ENCODE data around the gene WNT9A.

Gene WNT9A

GRCh38 chr1:227954163-227954850 lies 6.6 kb upstream of the WNT9A start:
- DNase-seq = no peak

DNA sequence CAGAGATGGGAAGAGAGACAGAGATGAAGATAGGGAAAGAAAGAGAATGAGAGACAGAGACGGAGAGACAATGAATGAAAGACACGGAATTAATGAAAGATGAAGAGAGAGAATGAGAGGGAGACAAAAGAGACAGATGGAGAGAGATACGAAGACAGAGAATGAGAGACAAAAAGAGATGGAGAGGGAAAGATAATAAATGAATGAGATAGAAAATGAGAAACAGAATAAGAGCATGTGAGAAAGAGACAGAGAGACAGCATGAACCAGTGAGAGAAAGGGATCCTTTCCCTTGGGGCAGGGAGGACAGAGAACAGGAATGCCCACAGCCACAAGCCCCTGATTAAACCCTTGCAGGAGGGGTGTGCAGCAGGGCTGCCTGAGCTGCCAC lies 5.3 kb upstream of the WNT9A start:
- no peak for DNase-seq

DNA sequence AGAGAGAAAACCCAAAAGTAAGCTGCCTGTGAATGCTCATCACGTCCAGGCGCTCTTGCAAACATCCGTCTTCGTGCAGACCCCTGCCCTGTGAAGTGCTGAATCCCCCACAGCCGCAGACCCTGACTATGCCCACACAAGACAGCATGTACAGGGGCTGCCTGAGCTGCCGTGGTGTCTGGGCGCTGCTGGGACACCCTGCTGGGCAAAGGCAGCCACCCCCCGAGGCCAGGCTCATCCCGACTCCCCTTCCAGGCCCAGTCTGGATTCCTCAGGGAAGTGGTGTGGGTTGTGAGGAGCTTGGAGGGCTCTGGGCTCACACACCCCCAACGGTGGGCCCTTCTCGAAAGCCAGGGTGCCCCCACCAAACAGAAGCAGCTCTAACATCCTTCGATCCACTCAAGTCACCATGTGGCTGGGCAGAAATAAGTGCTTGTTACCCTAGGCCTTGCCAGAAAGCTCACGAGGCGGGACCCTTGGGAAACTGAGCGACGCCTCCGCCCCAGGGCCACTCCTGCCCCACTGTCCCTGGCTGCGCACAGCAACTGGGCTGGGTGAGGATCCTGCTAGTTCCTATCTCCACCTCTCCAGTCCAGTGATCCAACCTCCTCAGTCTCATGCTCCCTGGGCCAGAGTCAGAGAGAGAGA lies 4.8 kb upstream of the WNT9A start:
- DNase-seq = peak; percentile 8

DNA sequence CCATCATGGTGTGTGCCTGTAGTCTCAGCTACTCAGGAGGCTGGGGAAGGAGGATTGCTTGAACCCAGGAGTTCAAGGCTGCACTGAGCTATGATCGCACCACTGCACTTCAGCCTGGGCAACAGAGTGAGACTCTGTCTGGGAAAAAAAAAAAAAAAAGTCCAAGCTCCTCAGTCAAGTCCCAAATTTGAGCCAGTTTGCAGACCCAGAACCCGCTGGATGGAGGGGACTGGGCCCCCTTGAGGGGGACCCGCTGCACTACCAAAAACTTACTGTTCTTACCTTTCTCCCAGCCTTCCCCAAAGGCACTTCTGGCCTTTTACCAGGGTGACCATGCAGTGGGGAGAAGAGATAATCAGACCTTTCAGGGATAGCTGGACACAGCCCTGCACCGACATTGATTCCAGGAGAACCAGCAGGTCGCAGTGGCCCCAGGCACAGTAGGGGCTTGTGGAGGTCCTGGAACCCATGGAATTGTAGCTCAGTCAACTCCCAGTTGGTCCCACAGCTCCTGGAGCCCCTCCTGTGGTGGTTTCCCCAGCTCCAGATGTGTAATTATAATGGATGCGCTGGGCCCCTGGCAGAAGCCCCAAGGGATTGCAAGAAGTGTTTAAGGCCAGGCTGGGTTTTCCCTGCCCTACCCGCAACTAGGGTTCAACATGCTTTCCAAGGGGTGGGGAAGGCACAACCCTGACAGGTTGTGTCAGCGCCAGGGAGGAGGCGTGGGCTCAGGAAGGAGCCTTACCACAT lies 4.1 kb upstream of the WNT9A start:
- no peak for DNase-seq

- DNase-seq = no peak
Measured at GRCh38 chr1:227950735-227951346, 3.1 kb upstream of the WNT9A start.

DNA sequence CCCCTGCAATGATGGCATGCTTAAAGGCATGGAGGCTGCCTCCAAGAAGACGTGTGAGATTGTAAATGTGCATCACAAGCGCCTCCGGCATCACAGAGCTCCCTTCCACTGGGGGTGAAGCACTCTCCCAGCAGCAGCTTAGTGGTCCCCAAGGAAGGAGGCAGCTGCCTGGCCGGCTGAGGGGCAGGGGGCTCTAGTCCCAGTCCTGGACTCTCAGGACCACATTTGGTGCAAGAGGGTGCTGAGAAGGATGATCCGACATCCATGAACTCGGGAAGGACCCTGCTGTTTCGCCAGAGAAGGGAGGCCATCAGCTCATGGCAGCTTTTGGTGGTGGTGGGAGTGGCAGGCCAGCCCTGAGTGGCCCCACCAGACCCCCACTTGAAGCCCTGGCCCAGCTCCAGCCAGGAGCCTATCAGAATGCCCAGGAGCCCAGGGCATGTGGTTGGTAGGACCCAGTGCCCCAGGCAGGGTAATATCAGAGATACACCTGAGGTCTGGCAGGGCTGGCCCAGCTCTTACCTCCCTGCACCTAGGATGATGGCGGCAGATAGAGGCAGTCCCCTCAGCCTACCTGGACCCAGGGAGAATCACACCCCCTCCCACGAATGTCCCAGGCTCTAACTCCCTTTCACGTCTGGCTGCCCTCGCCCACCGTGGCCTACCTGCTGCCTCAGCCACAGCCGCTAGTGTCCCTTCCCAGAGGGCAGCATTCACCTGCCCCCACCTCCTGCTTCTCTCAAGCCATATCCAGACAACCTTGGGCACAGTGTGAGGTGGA lies 2.4 kb upstream of the WNT9A start:
- no peak for DNase-seq

DNA sequence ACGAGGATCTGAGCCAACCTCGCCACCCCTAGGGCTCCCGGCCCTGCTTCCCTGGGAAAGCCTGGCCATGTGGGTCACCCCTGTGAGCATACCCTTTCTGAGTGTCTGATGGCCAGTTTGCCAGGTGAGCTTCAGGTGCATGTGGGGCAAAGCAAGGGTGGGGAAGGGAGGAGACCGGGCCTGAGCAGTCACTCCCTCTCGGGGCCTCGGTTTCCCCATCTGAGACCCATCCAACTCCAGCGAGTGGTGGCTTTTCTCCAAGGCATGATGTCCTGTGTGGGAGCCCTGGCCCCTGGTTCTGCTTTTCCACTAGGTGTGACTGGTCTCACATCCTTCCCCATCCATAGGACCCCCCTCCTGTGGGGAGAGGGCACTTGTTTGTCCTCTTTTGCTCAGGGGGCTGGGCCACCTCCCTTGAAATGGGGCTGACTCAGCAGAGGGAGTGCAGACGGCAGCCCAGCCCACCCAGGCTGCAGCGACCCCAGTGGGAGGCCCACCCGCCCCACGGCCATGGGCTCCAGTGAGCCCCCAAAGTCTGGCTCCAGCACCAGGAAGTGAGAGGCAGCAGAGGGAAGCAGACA lies 1.7 kb upstream of the WNT9A start:
- no peak for DNase-seq

GRCh38 chr1:227948493-227949260 lies 945 bp upstream of the WNT9A start:
- peak; percentile 31 for DNase-seq

GRCh38 chr1:227947386-227947675 lies 401 bp downstream of the WNT9A start:
- no peak for DNase-seq

- DNase-seq = peak; percentile 83
Measured at GRCh38 chr1:227946624-227947385, 927 bp downstream of the WNT9A start.

DNA sequence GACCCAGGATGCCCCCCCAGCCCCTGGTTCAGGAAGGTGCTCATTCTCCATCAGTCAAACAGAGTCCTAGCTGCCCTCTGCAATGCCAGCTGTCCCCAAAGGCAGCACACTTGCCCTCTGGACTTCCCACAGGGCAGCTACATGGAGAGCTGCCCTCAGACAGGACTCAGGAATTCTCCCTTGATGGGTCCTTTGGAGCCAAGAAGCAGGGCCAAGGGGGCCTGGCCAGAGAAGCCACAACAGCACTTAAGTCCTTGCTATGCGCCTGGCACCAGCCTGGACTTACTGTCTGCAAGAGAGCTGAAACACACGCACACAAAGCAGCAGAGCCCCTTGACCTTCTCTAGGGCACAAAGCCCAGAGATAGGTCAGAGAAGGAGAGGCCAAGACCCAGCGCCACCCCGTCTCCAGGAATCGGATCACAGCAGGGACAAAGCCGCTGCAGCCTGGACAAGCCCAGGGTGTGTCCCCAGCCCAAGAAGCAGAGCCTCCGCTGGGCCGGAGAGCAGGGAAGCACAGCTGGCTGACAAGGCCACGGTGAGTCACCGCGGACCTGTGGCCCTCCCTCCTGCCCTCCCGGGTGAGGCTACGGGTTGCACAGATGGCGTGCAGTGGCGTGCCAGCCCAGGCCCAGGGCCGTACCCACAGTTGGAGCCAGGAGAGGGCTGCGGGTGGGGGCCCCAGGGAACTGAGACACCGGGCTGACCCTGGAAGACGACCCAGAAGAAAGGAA lies 1.7 kb downstream of the WNT9A start:
- DNase-seq = peak; percentile 81

GRCh38 chr1:227944931-227945890 lies 2.5 kb downstream of the WNT9A start:
- DNase-seq = peak; percentile 69

DNA sequence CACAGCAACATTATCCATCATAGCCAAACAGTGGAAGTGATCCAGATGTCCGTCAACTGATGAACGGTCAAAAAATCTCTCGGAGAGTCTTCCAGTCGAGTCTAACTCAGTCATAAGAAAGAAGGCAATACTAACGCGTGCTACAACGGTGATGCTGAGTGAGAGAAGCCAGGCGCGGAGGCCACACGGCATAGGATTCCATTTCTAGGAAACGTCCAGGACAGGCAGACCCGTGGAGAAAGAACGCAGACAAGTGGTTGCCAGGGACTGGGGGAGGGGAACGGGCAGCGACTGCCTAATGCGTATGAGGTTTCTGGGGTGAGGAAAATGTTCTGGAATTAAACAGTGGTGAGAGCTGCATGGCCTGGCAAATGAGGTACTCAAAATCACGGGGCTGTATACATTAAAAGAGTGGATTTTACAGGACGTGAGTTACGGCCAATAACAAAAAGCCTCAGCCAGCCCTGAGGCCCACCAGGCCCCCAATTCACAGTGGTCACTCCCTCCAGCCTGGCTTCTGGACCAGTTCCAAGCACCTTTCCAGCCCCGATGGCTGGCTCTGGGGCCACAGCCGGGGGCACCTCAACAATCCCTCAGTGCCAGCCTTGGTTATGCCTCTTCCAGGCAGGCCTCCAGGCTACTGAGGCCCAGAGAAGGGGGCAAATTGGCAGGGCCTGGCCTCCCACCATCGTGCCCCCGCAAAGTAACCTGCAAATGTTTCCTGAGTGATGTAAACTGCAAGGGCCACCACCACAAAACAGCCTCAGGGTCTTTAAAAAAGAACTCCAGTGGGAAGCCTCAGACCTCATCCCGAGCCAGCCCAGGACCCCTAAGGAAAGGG lies 3.4 kb downstream of the WNT9A start:
- DNase-seq = no peak

- no peak for DNase-seq
Measured at GRCh38 chr1:227943381-227944089, 4.2 kb downstream of the WNT9A start.

GRCh38 chr1:227942716-227943261 lies 4.9 kb downstream of the WNT9A start:
- no peak for DNase-seq

GRCh38 chr1:227942021-227942715 lies 5.6 kb downstream of the WNT9A start:
- DNase-seq = no peak
